GM21717 (cell line): Measurements from ENCODE around the gene ERBB2.
"Not testable (repeated sequence)": the region's sequence is repeated elsewhere in the genome, so short reads cannot be mapped to it uniquely, and the experiment has no call there.

Experiments used
- ATAC-seq: cut with Tn5 transposase; IDR thresholded peaks from one replicate; pipeline ENCODE4 v1.9.1; 2021; ENCODE audit warnings: mild to moderate bottlenecking, moderate library complexity; ENCODE audit not compliant: unreplicated experiment

The ERBB2 gene

DNA sequence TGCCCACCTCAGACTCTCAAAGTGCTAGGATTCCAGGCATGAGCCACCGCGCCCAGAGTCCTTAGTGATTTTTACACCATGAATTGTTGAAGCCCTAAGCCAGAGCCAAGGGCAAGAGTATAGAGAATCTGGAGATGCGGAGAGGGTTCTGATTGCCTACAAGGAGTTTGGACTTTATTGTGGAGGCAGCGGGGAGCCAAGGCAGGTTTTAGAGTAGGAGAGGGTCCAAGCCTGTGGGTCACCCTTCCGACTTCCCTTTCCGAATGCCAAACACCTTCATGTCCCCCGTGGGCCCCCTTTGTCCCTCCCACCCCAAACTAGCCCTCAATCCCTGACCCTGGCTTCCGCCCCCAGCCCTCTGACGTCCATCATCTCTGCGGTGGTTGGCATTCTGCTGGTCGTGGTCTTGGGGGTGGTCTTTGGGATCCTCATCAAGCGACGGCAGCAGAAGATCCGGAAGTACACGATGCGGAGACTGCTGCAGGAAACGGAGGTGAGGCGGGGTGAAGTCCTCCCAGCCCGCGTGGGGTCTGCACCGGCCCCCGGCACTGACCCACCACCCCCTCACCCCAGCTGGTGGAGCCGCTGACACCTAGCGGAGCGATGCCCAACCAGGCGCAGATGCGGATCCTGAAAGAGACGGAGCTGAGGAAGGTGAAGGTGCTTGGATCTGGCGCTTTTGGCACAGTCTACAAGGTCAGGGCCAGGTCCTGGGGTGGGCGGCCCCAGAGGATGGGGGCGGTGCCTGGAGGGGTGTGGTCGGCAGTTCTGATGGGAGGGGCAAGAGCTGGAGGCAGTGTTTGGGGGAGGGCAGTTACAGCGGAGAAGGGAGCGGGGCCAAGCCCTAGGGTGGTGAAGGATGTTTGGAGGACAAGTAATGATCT lies 23.3 kb downstream of the ERBB2 start:
- ATAC-seq = no peak

DNA sequence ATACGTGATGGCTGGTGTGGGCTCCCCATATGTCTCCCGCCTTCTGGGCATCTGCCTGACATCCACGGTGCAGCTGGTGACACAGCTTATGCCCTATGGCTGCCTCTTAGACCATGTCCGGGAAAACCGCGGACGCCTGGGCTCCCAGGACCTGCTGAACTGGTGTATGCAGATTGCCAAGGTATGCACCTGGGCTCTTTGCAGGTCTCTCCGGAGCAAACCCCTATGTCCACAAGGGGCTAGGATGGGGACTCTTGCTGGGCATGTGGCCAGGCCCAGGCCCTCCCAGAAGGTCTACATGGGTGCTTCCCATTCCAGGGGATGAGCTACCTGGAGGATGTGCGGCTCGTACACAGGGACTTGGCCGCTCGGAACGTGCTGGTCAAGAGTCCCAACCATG lies 24.9 kb downstream of the ERBB2 start:
- ATAC-seq = no peak

DNA sequence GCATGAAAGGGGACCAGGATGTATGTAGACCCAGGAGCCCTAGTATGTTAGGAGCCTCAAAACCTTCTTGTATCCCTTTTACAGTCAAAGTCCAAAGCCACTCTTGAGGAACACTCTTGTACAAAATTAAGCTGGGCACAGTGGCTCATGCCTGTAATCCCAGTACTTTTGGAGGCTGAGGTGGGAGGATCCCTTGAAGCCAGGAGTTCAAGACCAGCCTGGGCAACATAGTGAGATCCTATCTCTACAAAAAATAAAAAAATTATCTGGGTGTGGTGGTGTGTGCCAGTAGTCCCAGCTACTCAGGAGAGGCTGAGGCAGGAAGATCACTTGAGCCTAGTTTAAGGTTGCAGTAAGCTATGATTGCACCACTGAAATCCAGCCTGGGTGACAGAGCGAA lies 26.1 kb downstream of the ERBB2 start:
- ATAC-seq = not testable (repeated sequence)

DNA sequence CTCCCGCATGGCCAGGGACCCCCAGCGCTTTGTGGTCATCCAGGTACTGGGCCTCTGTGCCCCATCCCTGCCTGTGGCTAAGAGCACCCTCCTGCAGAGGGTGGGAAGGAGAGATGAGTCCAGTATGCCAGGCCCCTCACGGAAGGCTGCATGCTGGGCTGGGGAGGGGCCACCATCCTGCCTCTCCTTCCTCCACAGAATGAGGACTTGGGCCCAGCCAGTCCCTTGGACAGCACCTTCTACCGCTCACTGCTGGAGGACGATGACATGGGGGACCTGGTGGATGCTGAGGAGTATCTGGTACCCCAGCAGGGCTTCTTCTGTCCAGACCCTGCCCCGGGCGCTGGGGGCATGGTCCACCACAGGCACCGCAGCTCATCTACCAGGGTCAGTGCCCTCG lies 26.8 kb downstream of the ERBB2 start:
- no peak for ATAC-seq

DNA sequence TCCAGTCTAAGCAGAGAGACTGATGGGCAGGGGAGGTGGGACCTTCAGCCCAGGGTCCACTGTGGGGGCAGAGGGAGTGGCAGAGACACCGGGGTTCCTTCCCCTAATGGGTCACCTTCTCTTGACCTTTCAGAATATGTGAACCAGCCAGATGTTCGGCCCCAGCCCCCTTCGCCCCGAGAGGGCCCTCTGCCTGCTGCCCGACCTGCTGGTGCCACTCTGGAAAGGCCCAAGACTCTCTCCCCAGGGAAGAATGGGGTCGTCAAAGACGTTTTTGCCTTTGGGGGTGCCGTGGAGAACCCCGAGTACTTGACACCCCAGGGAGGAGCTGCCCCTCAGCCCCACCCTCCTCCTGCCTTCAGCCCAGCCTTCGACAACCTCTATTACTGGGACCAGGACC lies 27.7 kb downstream of the ERBB2 start:
- ATAC-seq = no peak

DNA sequence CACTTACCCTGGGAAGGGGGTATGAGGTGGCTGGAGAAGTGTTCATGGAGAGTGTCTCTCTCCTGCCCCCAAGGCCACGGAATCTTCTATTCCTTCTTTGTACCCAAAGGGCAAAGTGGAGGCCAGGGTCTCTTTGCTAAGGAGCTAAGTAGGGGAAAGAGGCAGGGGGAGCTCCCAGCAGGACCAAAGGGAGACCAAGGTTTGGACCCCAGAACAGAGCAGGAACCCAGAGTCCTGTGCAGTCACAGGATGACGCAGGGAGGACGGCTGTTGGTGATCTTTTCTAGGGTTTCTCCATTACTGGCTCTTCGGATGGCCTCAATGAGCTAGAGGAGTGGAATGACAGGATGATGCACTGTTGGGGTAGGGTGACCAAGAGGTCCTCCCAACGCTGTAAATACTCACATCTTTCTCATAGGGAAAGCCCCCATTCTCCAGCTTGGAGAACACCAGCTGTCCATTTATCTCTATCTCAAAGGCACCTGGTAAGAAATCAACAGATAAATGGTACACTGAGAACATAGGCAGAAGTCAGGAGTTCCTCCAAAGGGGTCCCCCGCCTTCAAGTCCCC lies 29.5 kb downstream of the ERBB2 start:
- no peak for ATAC-seq

DNA sequence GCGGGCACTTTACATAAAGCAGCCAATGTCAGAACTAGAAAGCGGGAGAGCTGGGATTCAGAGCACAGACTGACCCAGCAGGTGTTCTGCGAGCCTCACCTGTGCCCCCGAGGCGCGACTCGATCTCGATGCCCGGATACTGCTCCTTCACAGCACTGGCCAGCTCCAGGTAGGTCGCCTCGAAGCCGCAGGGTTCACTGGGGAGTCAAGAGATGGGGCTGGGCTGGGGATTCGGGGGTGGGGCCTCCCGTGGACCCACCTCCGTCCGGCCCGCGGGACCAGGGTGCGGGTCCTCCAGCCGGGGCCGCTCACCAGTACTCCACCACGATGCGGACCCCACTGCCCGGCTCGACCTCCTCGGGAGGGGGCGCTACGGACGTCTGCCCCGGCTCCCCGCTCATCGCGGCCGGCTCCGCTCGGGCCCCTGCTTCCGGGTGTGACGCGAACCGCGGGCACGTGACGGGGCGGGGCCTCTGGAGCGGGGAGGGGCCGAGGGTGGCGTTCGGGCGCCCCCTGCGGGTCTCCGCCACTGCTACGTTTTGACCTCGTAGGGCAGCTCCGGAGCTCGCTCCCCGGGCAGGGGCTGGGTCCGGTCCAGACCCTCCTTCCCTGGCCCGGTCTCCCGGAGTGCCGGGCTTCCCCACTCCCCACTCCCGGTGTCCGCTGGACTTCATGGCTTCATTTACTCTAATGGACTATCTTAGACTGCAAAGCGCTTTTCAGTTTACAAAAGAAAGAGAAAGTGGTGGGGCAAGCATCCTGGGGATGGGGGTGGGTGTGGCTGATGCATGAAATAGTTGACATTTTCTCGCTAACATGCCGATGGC lies 30.4 kb downstream of the ERBB2 start, which contains the start of gene MIEN1:
MIEN1 (minus strand) TSS at position 438 of the 827 bp plus-strand sequence; CDS start at position 401, 37 bp downstream.
- peak; percentile 75 for ATAC-seq

DNA sequence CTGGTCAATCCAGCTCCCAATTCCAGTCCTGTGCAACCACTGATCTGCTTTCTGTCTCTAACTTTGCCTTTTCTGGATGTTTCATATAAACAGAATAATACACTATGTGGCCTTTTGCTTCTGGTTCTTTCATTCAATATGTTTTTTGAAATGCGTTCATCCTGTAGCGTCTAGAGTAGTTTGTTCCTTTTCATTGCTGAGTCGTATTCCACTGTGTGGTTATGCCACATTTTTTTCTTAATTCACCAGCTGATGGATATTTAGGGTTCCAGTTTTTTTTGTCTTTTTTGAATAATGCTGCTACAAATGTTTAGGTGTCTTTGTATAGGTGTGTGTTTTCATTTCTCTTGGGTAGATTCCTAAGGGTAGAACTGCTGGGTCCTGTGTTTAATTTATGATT lies 32.7 kb downstream of the ERBB2 start:
- no peak for ATAC-seq

DNA sequence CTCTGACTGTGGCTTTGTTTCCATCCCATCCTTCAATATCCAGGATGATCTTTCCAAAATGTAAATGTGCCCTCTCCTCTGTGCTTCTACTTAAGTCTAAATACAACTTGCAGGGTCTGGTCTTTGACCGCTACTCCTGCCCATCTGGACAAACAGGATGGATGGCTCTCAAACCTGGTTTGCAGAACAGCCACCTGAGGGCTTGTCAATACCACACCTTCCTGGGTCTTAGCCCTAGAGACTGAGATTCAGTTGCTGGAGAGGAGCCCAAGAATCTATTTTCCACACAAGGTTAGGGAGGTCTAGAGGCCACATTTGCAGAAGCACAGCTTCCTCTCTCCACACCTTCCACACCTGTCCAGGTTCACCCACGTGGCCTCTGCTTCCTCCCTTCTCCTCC lies 36.0 kb downstream of the ERBB2 start:
- ATAC-seq = no peak

DNA sequence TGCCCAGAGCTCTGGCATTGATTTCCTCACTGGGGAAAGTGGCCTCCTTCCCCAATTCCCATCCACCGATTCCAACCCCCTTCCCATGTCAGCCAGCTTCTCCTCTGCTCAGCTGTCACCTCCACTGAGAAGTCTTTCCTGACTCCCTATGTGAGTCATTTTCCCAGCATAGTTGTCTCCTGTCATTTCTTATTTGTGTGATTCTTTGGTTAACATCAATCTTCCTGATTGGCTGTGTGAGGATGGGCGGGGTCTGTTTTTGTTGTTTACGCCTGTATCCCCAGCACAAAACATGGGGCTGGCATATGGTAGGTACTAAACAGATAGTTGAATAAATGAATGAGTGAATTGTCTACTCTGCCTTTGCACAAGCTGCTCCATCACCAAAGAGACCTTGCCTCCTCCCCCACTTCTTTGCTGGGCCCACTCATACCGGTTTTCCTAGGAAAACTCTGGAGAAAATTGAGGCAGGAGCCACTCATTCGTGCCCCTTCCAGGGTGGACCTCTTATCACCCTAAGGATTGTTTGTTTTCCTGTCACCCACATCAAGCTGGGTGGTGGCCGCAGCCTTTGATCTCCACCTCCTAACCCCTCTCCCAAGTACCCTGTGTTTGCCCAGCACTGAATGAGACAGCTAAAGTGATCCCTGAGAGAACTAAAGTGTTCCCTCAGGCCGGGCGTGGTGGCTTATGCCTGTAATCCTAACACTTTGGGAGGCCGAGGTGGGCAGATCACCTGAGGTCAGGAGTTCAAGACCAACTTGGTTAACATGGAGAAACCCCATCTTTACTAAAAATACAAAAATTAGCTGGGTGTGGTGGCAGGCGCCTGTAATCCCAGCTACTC lies 36.7 kb downstream of the ERBB2 start:
- no peak for ATAC-seq

DNA sequence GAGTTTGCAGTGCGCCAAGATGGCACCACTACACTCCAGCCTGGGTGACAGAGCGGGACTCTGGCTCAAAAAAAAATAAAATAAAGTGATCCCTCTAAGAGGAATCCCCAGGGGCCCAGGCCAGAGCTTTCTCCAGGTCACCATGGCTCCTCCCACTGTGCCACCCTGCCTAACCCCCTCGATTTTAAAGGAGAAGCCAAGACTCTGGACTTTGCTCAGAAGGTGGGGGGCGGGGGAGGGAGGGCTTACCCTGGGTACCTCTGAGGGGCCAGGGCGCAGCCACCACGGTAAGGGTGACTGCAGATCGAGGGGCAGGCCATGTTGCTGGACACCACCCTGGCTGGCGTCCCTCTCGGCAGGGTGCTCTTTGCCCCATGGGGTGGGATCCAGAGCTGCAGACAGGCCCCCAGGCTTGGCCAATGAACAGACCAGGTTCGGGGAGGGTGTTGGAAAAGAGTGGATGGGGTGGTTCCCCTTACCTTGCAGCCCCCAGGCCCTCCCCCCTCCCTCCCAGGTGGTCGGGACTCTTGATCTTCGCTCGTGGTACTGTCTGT lies 37.4 kb downstream of the ERBB2 start:
- ATAC-seq = no peak

DNA sequence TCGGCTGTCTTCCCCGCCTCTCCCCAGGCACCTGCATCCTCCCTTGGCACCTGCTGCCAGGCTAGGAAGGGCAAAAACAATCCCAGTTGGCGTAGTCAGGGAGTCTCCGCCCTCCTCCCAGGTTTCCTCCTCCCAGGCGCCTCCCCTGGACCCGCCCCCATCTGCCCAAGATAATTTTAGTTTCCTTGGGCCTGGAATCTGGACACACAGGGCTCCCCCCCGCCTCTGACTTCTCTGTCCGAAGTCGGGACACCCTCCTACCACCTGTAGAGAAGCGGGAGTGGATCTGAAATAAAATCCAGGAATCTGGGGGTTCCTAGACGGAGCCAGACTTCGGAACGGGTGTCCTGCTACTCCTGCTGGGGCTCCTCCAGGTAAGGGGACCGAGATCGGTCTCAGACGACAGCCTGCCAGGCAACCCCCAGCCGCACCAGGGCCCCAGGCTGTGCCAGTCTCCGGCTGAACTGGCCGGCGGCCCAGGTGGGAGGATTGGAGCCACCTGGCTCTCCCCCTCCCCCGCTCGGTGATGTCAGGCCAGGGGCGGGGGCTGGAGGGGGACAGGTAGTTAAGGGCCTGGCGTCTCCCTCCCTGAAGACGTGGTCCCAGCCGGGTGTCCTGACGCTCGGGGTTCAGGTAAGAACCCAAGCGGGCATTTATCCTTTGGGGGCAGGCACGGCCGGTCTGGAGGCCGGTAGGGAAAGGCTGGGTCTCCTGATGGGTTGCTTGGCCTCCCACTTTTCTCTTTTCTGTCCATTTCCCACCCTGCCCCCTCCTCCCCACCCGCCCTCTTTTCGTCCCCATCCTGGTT lies 38.1 kb downstream of the ERBB2 start, which contains the start of gene GRB7:
GRB7 (plus strand) TSS at position 179 of the 808 bp plus-strand sequence. CDS start 4,364 bp downstream, outside the sequence.
- no peak for ATAC-seq

DNA sequence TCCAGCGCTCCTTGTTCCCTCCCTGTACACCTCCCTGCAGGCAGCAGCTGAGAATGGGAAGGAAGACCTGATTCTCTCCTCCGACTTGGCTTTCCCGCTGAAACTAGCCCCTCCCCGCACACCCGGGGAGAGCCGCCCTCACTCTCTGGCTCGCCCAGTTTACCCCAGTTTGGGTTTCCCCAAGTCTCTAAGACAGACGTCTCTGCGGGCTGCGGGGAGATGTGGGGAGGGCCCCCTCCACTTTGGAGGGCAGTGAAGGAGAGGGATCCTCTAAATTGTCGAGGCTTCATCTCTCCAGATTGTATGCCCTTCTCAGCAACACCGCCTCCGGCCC lies 38.7 kb downstream of the ERBB2 start:
- ATAC-seq = no peak

DNA sequence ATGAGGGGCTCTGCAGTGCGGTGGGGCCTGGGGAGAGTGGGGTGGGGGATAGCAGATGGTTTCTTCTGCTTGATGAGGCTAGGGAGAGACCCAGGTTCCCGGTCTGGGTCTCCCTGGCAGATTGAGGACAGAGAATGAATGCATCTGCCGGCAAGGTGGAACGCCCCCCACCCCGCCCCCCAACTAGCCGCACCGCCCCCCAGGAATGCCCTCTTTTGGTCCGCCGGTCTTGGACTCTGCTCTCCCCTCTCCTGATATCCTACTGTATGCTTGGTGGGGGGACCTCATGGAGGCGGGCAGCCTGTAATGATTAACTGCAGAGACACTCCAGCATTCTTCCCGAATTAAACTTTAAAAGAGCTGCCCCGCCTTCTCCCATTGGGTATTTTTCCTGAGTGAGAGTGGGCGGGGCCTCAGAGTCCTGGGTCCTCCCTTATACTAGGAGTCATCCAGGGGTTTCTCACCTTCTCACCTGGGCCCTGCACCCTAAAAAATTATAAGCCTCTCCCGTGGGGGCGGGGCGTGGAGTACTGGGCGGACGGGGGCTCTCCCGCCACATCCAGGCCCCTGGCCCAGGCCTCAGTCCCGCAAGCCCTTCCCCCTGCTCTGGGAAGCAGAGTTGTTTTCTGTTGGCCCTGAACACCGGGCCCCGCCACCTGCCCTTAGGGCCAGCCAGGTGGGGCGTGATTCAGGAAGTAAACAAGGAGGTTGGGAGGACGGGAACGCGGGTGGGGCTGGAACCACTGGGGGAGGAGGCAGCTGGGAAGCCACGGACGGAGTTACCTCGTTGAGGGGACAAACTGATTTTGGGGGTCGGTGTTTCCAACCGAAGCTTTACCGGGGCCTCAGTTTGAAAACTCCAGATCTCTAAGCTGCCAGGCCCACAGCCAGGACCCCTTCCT lies 39.4 kb downstream of the ERBB2 start:
- no peak for ATAC-seq

DNA sequence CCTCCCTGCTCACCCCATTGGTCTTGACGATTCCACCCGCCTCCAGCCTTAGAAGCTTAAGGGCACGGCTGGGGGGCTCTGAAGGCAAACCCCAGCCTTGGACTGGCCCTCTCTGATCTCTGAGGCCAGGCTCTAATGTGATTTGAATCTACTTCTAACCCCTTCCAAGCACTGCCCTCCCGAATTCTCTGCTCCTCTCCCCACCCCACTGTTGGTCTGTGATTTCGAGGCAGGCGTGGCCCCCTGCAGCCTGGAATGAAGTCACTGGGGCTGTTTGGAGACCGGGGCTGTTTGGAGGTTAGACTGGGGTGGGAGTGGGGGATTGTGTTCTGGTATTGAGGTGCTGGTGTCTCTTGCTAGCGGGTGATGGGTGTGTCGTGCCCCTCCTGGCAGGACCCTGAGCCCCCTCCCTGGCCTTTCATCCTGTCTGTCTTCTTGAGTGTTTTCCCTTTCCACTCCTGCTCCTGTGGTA lies 40.1 kb downstream of the ERBB2 start:
- ATAC-seq = no peak

DNA sequence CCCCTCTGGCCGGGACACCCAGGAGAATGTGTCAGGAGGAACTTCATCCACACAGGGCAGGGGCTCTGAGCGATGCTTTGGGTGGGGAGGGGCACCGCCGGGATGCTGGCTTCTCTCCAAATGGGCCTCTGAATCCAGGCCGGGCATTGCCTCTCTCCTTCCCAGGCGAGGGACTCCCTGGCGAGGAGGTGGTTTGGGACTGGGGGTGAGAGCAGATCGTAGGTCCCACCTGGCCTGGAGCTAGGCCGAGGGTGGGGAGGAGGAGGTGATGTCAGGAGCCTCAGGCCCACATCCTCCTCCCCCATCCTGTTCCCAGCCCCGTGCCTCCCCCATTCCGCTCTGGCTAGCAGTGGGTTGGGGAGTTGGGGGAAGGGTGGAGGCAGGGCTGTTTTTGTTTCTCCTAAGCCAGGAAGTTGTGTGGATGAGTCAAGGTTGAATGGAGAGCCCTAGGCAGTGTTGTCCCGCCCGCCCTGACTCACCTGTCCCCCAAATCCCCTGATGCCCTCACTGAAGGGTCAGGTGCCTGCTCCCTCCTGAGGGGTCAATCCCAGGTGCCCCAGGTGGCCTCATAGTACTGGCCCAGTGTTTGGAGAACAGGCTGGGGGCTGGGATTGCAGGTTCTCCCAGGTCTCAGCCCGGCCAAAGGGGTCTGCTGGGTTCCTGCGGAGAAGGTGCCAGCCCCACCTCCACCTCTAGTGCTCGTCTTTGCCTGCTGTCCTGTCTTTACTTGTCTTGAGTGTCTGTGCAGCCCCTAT lies 40.7 kb downstream of the ERBB2 start:
- ATAC-seq = no peak

DNA sequence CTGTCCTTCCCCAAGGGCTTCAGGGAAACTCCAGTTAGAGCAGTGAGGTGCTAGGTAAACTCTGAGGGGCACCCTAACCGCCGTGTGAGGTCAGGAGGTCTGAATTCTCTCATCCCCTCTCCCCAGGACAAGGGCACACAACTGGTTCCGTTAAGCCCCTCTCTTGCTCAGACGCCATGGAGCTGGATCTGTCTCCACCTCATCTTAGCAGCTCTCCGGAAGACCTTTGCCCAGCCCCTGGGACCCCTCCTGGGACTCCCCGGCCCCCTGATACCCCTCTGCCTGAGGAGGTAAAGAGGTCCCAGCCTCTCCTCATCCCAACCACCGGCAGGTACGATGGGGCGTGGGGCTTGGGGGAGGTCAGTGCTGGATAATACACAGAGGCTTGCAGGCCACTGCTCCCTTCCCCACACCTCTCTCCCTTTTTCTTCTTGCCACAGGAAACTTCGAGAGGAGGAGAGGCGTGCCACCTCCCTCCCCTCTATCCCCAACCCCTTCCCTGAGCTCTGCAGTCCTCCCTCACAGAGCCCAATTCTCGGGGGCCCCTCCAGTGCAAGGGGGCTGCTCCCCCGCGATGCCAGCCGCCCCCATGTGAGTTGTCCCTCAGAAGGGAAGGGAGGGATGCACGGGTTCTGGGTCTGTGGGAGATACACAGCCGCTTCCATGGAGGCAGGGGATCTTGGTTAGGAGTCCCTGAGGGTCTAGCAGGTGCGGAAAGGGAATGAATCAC lies 42.4 kb downstream of the ERBB2 start:
- ATAC-seq = no peak
